HepG2 (cell line): ENCODE measurements around the gene FGFR2. TPM values are rescaled to one million over a fixed set of nuclear protein-coding genes. Genes with fewer than 3 reads are reported as not detected.

Experiments used
- ATAC-seq: fragments of 200-7000 bp; cut with Tn5 transposase; 3 replicates; pipeline ENCODE4 v1.9.1; 2020; ENCODE audit warnings: mild to moderate bottlenecking, moderate library complexity
- BruUV-seq: library from RNA; stranded (reverse); fragments of 400-500 nt; replicated peaks from 2 replicates; lab custom pipeline; 2021; lab: Mats Ljungman, UMichigan
- CTCF ChIA-PET: fragments of 300-600 bp; formaldehyde crosslinking; extraction: SDS; loops from one replicate; lab custom pipeline; 2021; ENCODE audit warnings: low total read pairs, inconsistent platforms, low intra/inter-chr PET ratio; lab: Yijun Ruan, JAX
- POLR2A ChIA-PET: fragments of 350-600 bp; sonication (Branson Sonifier 250); formaldehyde crosslinking; loops from one replicate; lab custom pipeline; 2020; ENCODE audit warnings: antibody characterized with exemption, inconsistent platforms; lab: Yijun Ruan, JAX
- DNase-seq: peaks from one replicate; pipeline ENCODE4 v3.0.0-alpha.2; 2015; ENCODE audit warnings: low spot score
- FAIRE-seq: peaks from 3 replicates; lab custom pipeline; 2011; peaks lifted over from hg19 to GRCh38; lab: Jason Lieb, UNC
- H2AFZ ChIP-seq: one replicate; pipeline ENCODE4 v1.6.1; 2011; ENCODE audit warnings: low read length, inconsistent platforms
- H3K27ac ChIP-seq: fragments of 300-600 bp; 3 replicates; pipeline ENCODE4 v1.8.0; 2011; ENCODE audit warnings: mixed run types, mild to moderate bottlenecking, mixed read lengths, low read length, inconsistent platforms; ENCODE audit not compliant: insufficient read depth; ENCODE audit errors: extremely low read length
- H3K27me3 ChIP-seq, 2 experiments: fragments of 200-600 bp in 1 of 2; 2 replicates in 1 of 2; 3 replicates in 1 of 2; pipeline versions ENCODE4 v1.6.0 to v1.8.0; 2011; ENCODE audit warnings: low read length in 2 of 2, mild to moderate bottlenecking in 2 of 2, moderate library complexity in 2 of 2, inconsistent platforms in 1 of 2; ENCODE audit not compliant: insufficient read depth in 2 of 2, control insufficient read depth in 1 of 2
- H3K36me3 ChIP-seq, 2 experiments: fragments of 200-600 bp in 1 of 2; replicated peaks in 1 of 2; 2 replicates in 1 of 2; 3 replicates in 1 of 2; pipeline versions ENCODE4 v1.5.1 to v1.8.0; 2011; ENCODE audit warnings: low read length in 2 of 2, inconsistent platforms in 1 of 2; ENCODE audit not compliant: insufficient read depth in 2 of 2, control insufficient read depth in 1 of 2
- H3K4me1 ChIP-seq: 2 replicates; pipeline ENCODE4 v1.5.1; 2012; ENCODE audit warnings: low read length, inconsistent platforms; ENCODE audit not compliant: insufficient read depth
- H3K4me2 ChIP-seq: 2 replicates; pipeline ENCODE4 v1.6.0; 2011; ENCODE audit warnings: low read depth, low read length, inconsistent platforms
- H3K4me3 ChIP-seq, 3 experiments: fragments of 200-600 bp in 1 of 3; sonication (generic), shearing (Covaris generic) in 1 of 3; replicated peaks in 1 of 3; 2 replicates each; pipeline ENCODE4 v1.5.1; 2011 to 2016; ENCODE audit warnings: low read length in 3 of 3, inconsistent platforms in 2 of 3, low read depth in 2 of 3, mild to moderate bottlenecking in 2 of 3, control low read depth in 1 of 3, mixed read lengths in 1 of 3; ENCODE audit not compliant: insufficient read depth in 1 of 3
- H3K79me2 ChIP-seq: one replicate; pipeline ENCODE4 v1.6.1; 2011; ENCODE audit warnings: low read length, inconsistent platforms; ENCODE audit not compliant: insufficient read depth
- H3K9ac ChIP-seq: 2 replicates; pipeline ENCODE4 v1.6.0; 2011; ENCODE audit warnings: mild to moderate bottlenecking, low read depth, low read length, inconsistent platforms; ENCODE audit not compliant: insufficient read depth
- H3K9me3 ChIP-seq: 2 replicates; pipeline ENCODE4 v1.5.1; 2012; ENCODE audit warnings: mild to moderate bottlenecking, low read length
- H4K20me1 ChIP-seq: 2 replicates; pipeline ENCODE4 v1.6.0; 2011; ENCODE audit warnings: inconsistent platforms, mild to moderate bottlenecking, low read length, moderate library complexity; ENCODE audit not compliant: insufficient read depth
- CCAR2 ChIP-seq: fragments of 200-400 bp; formaldehyde crosslinking; optimal IDR thresholded peaks from 2 replicates; pipeline ENCODE3; 2018; ENCODE audit warnings: low read depth, mild to moderate bottlenecking, low read length, moderate library complexity
- DMAP1 ChIP-seq: IDR thresholded peaks from 2 replicates; pipeline ENCODE4 v1.6.1; 2016
- FUBP1 ChIP-seq: sonication (generic); formaldehyde crosslinking; IDR thresholded peaks from 2 replicates; pipeline ENCODE4 v1.5.1; 2020; ENCODE audit warnings: missing genetic modification reagents, mild to moderate bottlenecking, borderline replicate concordance
- HNF4G ChIP-seq, 2 experiments: sonication (generic) in 1 of 2; formaldehyde crosslinking in 1 of 2; IDR thresholded peaks; 2 replicates each; pipeline versions ENCODE4 v1.4.0 to v1.6.1; 2011 to 2020; ENCODE audit warnings: borderline replicate concordance in 2 of 2, low read depth in 2 of 2, mild to moderate bottlenecking in 2 of 2, low read length in 1 of 2, missing genetic modification reagents in 1 of 2, moderate library complexity in 1 of 2
- IKZF4 ChIP-seq: sonication (generic); formaldehyde crosslinking; IDR thresholded peaks from 2 replicates; pipeline ENCODE4 v1.5.1; 2020; ENCODE audit warnings: borderline replicate concordance, mild to moderate bottlenecking, low read depth, missing genetic modification reagents; ENCODE audit errors: not compliant biosample characterization
- KAT2B ChIP-seq: fragments of 150-350 bp; IDR thresholded peaks from 2 replicates; pipeline ENCODE4 v1.6.1; 2014; ENCODE audit warnings: low read depth, low read length, borderline replicate concordance
- KDM4B ChIP-seq: sonication (generic); formaldehyde crosslinking; IDR thresholded peaks from 2 replicates; pipeline ENCODE4 v1.4.0; 2020; ENCODE audit warnings: missing genetic modification reagents
- KDM5B ChIP-seq: sonication (generic); formaldehyde crosslinking; IDR thresholded peaks from 2 replicates; pipeline ENCODE4 v1.4.0; 2020; ENCODE audit warnings: missing genetic modification reagents, mild to moderate bottlenecking, borderline replicate concordance
- MAF1 ChIP-seq: sonication (generic); formaldehyde crosslinking; IDR thresholded peaks from 2 replicates; pipeline ENCODE4 v1.5.0; 2020; ENCODE audit warnings: missing genetic modification reagents, borderline replicate concordance
- MIXL1 ChIP-seq: IDR thresholded peaks from 2 replicates; pipeline ENCODE4 v1.6.1; 2016
- NCOR1 ChIP-seq: fragments of 200-600 bp; sonication (generic); IDR thresholded peaks from 2 replicates; pipeline ENCODE4 v1.7.0; 2017; ENCODE audit warnings: antibody characterized with exemption, low read length, borderline replicate concordance
- PHF21A ChIP-seq: sonication (generic); formaldehyde crosslinking; IDR thresholded peaks from 2 replicates; pipeline ENCODE4 v1.5.0; 2020; ENCODE audit warnings: mild to moderate bottlenecking, missing genetic modification reagents
- YEATS2 ChIP-seq: sonication (generic); formaldehyde crosslinking; IDR thresholded peaks from 2 replicates; pipeline ENCODE4 v1.4.0; 2020; ENCODE audit warnings: missing genetic modification reagents, borderline replicate concordance
- ZBTB42 ChIP-seq: sonication (generic); formaldehyde crosslinking; IDR thresholded peaks from 2 replicates; pipeline ENCODE4 v1.5.0; 2020; ENCODE audit warnings: mild to moderate bottlenecking, missing genetic modification reagents
- ZNF607 ChIP-seq: sonication (generic); formaldehyde crosslinking; IDR thresholded peaks from 2 replicates; pipeline ENCODE4 v1.5.1; 2020; ENCODE audit warnings: missing genetic modification reagents, mild to moderate bottlenecking, borderline replicate concordance
- ZNF7 ChIP-seq: IDR thresholded peaks from 2 replicates; pipeline ENCODE4 v1.6.1; 2016; ENCODE audit warnings: missing biosample characterization, missing genetic modification reagents
- ZSCAN29 ChIP-seq: sonication (generic); formaldehyde crosslinking; conservative IDR thresholded peaks from 2 replicates; pipeline ENCODE4 v1.4.0; 2020; ENCODE audit warnings: mild to moderate bottlenecking, missing genetic modification reagents
- WGBS: methylation state at CpG from one replicate; pipeline ENCODE4 v1.1.6; 2017; ENCODE audit warnings: low lambda C conversion rate; 5-methylcytosine and 5-hydroxymethylcytosine counted together
- in situ Hi-C: cut with HindIII; loops from 2 replicates; pipeline ENCODE4 v1.10.0; 2017; ENCODE audit warnings: low pct_unique_long_range_greater_than_20kb; ENCODE audit not compliant: extremely low pct_ligation_motif_present
- intact Hi-C: fragments of 100-400 bp; cut with micrococcal nuclease; formaldehyde crosslinking; loops from one replicate; pipeline ENCODE4 v1.10.0; 2022; ENCODE audit not compliant: unreplicated experiment
- polyA plus RNA-seq, 8 experiments: library from polyadenylated mRNA; depleted of rRNA in 3 of 8; stranded (reverse) in 7 of 8; unstranded in 1 of 8; fragments of >200 nt; fragmentation: Illumina TruSeq in 4 of 8; extraction: Trizol in 4 of 8; gene quantifications; 2 replicates each; pipeline versions ENCODE4 v1.2.1 to v1.2.3, GENCODE V29; 2011 to 2016; ENCODE audit warnings: low read depth in 4 of 8, missing spikeins in 1 of 8, mixed read lengths in 1 of 8; ENCODE audit not compliant: insufficient read depth in 1 of 8
- total RNA-seq, 5 experiments: library from RNA; depleted of rRNA; stranded (reverse); fragments of >200 nt; fragmentation: Illumina TruSeq; extraction: Trizol; gene quantifications; 2 replicates each; pipeline ENCODE4 v1.2.3, GENCODE V29; 2016; ENCODE audit warnings: low read depth in 1 of 5
- TF ChIP-seq, protein P1 (sequence below): sonication (generic); formaldehyde crosslinking; IDR thresholded peaks from 2 replicates; pipeline ENCODE4 v1.4.0; 2020; ENCODE audit warnings: mild to moderate bottlenecking, missing genetic modification reagents, borderline replicate concordance

Gene FGFR2
- total and polyA plus RNA-seq, 2 of the 13 experiments (the other 11 are each of a cell fraction or from before 2014, with no cell fraction given): 1.6 to 2.6 TPM

GRCh38 chr10:121595351-121595805, 2.9 kb downstream of the FGFR2 start:
- peak; percentile 28 for FAIRE-seq
- H3K79me2 ChIP-seq: no peaks in the 10 kb centered on the region
- DNase-seq: no peak
- H3K36me3 ChIP-seq: no peaks in the 10 kb centered on the region
- H3K27ac ChIP-seq: no peak overlapping the region
- no peak for ATAC-seq
- WGBS: 70% methylated on average over 11 of the region's 11 CpGs
- TF ChIP-seq ZNF607 (CRISPR knock-in tag) (no peak), ZNF7 (no peak), MIXL1 (CRISPR knock-in tag) (no peak), PHF21A (no peak), NCOR1 (no peak), MAF1 (no peak), FUBP1 (CRISPR knock-in tag) (no peak), KDM4B (no peak), ZBTB42 (CRISPR knock-in tag) (no peak), YEATS2 (CRISPR knock-in tag) (no peak), KDM5B (no peak), DMAP1 (CRISPR knock-in tag) (no peak), ZSCAN29 (CRISPR knock-in tag) (no peak), HNF4G (IDR thresholded peaks at IDR 0.05; ENCODE audit: borderline replicate concordance, low read depth, low read length) (no peak), HNF4G (CRISPR knock-in tag; IDR thresholded peaks at IDR 0.05; ENCODE audit: borderline replicate concordance, low read depth) (no peak), CCAR2 (no peak), KAT2B (no peak), IKZF4 (CRISPR knock-in tag) (no peak)
- TF ChIP-seq, protein P1, sequence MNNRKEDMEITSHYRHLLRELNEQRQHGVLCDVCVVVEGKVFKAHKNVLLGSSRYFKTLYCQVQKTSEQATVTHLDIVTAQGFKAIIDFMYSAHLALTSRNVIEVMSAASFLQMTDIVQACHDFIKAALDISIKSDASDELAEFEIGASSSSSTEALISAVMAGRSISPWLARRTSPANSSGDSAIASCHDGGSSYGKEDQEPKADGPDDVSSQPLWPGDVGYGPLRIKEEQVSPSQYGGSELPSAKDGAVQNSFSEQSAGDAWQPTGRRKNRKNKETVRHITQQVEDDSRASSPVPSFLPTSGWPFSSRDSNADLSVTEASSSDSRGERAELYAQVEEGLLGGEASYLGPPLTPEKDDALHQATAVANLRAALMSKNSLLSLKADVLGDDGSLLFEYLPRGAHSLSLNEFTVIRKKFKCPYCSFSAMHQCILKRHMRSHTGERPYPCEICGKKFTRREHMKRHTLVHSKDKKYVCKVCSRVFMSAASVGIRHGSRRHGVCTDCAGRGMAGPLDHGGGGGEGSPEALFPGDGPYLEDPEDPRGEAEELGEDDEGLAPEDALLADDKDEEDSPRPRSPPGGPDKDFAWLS (CRISPR knock-in tag): no peak
- H3K4me1 ChIP-seq: peaks cover 27% of the 10 kb centered on the region
- no peak overlapping the region for H3K9ac ChIP-seq
- no peaks in the 10 kb centered on the region for H4K20me1 ChIP-seq
- no TSS peak for BruUV-seq
- H3K4me3 ChIP-seq: peak overlapping the region in 1 of 3 experiments; percentile 71; a peak in 1 of 6 replicates
- in situ Hi-C loops: no loop called here
- H3K4me2 ChIP-seq: peak overlapping the region; percentile 89
- ChIA-PET POLR2A (no interaction called here), CTCF (no interaction called here)
- intact Hi-C loops: loop anchor here (5.0 kb wide), 1 partner anchor 533 kb away; no protein-coding TSS in a partner anchor
- H3K27me3 ChIP-seq: peaks cover 5 to 38% of the 10 kb centered on the region in 2 experiments; a peak in 4 of 5 replicates
- H3K9me3 ChIP-seq: no peaks in the 10 kb centered on the region
- no peak overlapping the region for H2AFZ ChIP-seq
